KMS-11 (cell line): ENCODE results near the gene SLC2A10.

Experiments used
- H2AFZ ChIP-seq: fragments of 200-600 bp; sonication (generic); 2 replicates; pipeline ENCODE4 v1.6.1; 2016; ENCODE audit warnings: antibody characterized with exemption, mixed run types, low read depth
- H3K27ac ChIP-seq: fragments of 200-600 bp; sonication (generic); 2 replicates; pipeline ENCODE4 v1.6.1; 2016; ENCODE audit warnings: mild to moderate bottlenecking, mixed run types
- H3K27me3 ChIP-seq: fragments of 200-600 bp; sonication (generic); 2 replicates; pipeline ENCODE4 v1.6.1; 2017; ENCODE audit warnings: mild to moderate bottlenecking, low read depth, mixed run types, moderate library complexity; ENCODE audit not compliant: insufficient read depth
- H3K36me3 ChIP-seq: fragments of 200-600 bp; sonication (generic); 2 replicates; pipeline ENCODE4 v1.6.1; 2017; ENCODE audit warnings: mild to moderate bottlenecking, mixed run types; ENCODE audit not compliant: insufficient read depth
- H3K4me1 ChIP-seq: fragments of 200-600 bp; sonication (generic); 2 replicates; pipeline ENCODE4 v1.6.1; 2016; ENCODE audit warnings: mild to moderate bottlenecking, low read depth, mixed run types; ENCODE audit not compliant: poor library complexity, severe bottlenecking
- H3K4me2 ChIP-seq: fragments of 200-600 bp; sonication (generic); 2 replicates; pipeline ENCODE4 v1.7.0; 2016; ENCODE audit warnings: mild to moderate bottlenecking, mixed run types
- H3K4me3 ChIP-seq: fragments of 200-600 bp; sonication (generic); IDR thresholded peaks from 2 replicates; pipeline ENCODE4 v1.6.1; 2017; ENCODE audit warnings: low read depth, low read length, mixed read lengths; ENCODE audit not compliant: insufficient read depth
- H3K79me2 ChIP-seq: fragments of 200-600 bp; sonication (generic); 2 replicates; pipeline ENCODE4 v1.6.1; 2016; ENCODE audit warnings: low read depth, mixed run types; ENCODE audit not compliant: insufficient read depth
- H3K9ac ChIP-seq: fragments of 200-600 bp; sonication (generic); 2 replicates; pipeline ENCODE4 v1.6.1; 2016; ENCODE audit warnings: mild to moderate bottlenecking, mixed run types
- H4K20me1 ChIP-seq: fragments of 200-600 bp; sonication (generic); 2 replicates; pipeline ENCODE4 v1.6.1; 2016; ENCODE audit warnings: mild to moderate bottlenecking, mixed run types; ENCODE audit not compliant: insufficient read depth
- CTCF ChIP-seq: fragments of 200-600 bp; sonication (generic); conservative IDR thresholded peaks from 2 replicates; pipeline ENCODE4 v1.6.1; 2017; ENCODE audit warnings: low read depth, mild to moderate bottlenecking, antibody characterized with exemption, low read length, moderate library complexity, mixed read lengths

SLC2A10 gene

GRCh38 chr20:46701057-46701456 lies 8.4 kb upstream of the SLC2A10 start:
- Histone ChIP-seq H4K20me1 (no peaks in the 10 kb centered on the region), H3K4me1 (peaks cover 2% of the 10 kb centered on the region), H3K4me2 (no peak overlapping the region), H3K79me2 (no peaks in the 10 kb centered on the region), H3K4me3 (no peak overlapping the region), H2AFZ (no peak overlapping the region), H3K9ac (no peak overlapping the region), H3K36me3 (no peaks in the 10 kb centered on the region), H3K27ac (no peak overlapping the region), H3K27me3 (no peaks in the 10 kb centered on the region)
- no peak for TF ChIP-seq CTCF

GRCh38 chr20:46701556-46701955 lies 7.9 kb upstream of the SLC2A10 start:
- no peak overlapping the region for H3K4me3 ChIP-seq
- no peaks in the 10 kb centered on the region for H3K27me3 ChIP-seq
- H3K27ac ChIP-seq = no peak overlapping the region
- H3K9ac ChIP-seq = no peak overlapping the region
- no peaks in the 10 kb centered on the region for H3K4me1 ChIP-seq
- no peak overlapping the region for H3K4me2 ChIP-seq
- H3K36me3 ChIP-seq = no peaks in the 10 kb centered on the region
- no peak overlapping the region for H2AFZ ChIP-seq
- no peak for TF ChIP-seq CTCF
- H4K20me1 ChIP-seq = no peaks in the 10 kb centered on the region
- no peaks in the 10 kb centered on the region for H3K79me2 ChIP-seq

GRCh38 chr20:46701986-46702385 lies 7.5 kb upstream of the SLC2A10 start:
- no peak for TF ChIP-seq CTCF
- H3K4me2 ChIP-seq = no peak overlapping the region

GRCh38 chr20:46702447-46703203 lies 6.8 kb upstream of the SLC2A10 start:
- Histone ChIP-seq H3K79me2 (no peaks in the 10 kb centered on the region), H3K4me2 (no peak overlapping the region), H3K4me1 (no peaks in the 10 kb centered on the region), H2AFZ (no peak overlapping the region), H3K36me3 (no peaks in the 10 kb centered on the region), H4K20me1 (no peaks in the 10 kb centered on the region), H3K27me3 (no peaks in the 10 kb centered on the region), H3K4me3 (no peak overlapping the region), H3K9ac (no peak overlapping the region), H3K27ac (no peak overlapping the region)
- no peak for TF ChIP-seq CTCF

More at GRCh38 chr20:46701986-46702385, 7.5 kb upstream of the SLC2A10 start:
- Histone ChIP-seq H4K20me1 (no peaks in the 10 kb centered on the region), H3K4me3 (no peak overlapping the region), H3K27me3 (no peaks in the 10 kb centered on the region), H3K9ac (no peak overlapping the region), H3K27ac (no peak overlapping the region), H3K4me1 (no peaks in the 10 kb centered on the region), H3K36me3 (no peaks in the 10 kb centered on the region), H2AFZ (no peak overlapping the region), H3K79me2 (no peaks in the 10 kb centered on the region)
